HepG2 (cell line): ENCODE results near the gene NPDC1. TPM values are rescaled to one million over a fixed set of nuclear protein-coding genes. Genes with fewer than 3 reads are reported as not detected.

Source experiments
- DR1 ChIP-seq: sonication (generic); formaldehyde crosslinking; IDR thresholded peaks from 2 replicates; pipeline ENCODE4 v1.8.0; 2021; ENCODE audit warnings: mild to moderate bottlenecking, missing genetic modification reagents, inconsistent platforms
- ESRRA ChIP-seq: sonication (generic); formaldehyde crosslinking; IDR thresholded peaks from 2 replicates; pipeline ENCODE4 v1.5.1; 2020; ENCODE audit warnings: mild to moderate bottlenecking, low read depth, missing genetic modification reagents
- NFYB ChIP-seq: sonication (generic); formaldehyde crosslinking; IDR thresholded peaks from 2 replicates; pipeline ENCODE4 v1.4.0; 2020; ENCODE audit warnings: missing genetic modification reagents
- NR2C2 ChIP-seq: sonication (generic); formaldehyde crosslinking; IDR thresholded peaks from 2 replicates; pipeline ENCODE4 v1.4.0; 2020; ENCODE audit warnings: missing genetic modification reagents, mild to moderate bottlenecking, moderate library complexity, borderline replicate concordance
- PHF5A ChIP-seq: IDR thresholded peaks from one replicate; pipeline ENCODE4 v1.6.1; 2018; ENCODE audit warnings: low read depth, missing genetic modification reagents; ENCODE audit not compliant: unreplicated experiment
- SSRP1 ChIP-seq: IDR thresholded peaks from 2 replicates; pipeline ENCODE4 v1.6.1; 2016; ENCODE audit warnings: control low read depth
- TEAD2 ChIP-seq: sonication (generic); formaldehyde crosslinking; IDR thresholded peaks from 2 replicates; pipeline ENCODE4 v1.9.0; 2021; ENCODE audit warnings: missing genetic modification reagents
- TOPORS ChIP-seq: sonication (generic); formaldehyde crosslinking; IDR thresholded peaks from 2 replicates; pipeline ENCODE4 v1.8.0; 2023; ENCODE audit warnings: mild to moderate bottlenecking, missing genetic modification reagents
- ZBTB4 ChIP-seq: sonication (generic); formaldehyde crosslinking; IDR thresholded peaks from 2 replicates; pipeline ENCODE4 v1.4.0; 2020; ENCODE audit warnings: missing genetic modification reagents, mild to moderate bottlenecking, borderline replicate concordance
- ZFP36L2 ChIP-seq: sonication (generic); formaldehyde crosslinking; IDR thresholded peaks from 2 replicates; pipeline ENCODE4 v1.4.0; 2020; ENCODE audit warnings: missing genetic modification reagents
- ZFYVE20 ChIP-seq: sonication (generic); formaldehyde crosslinking; IDR thresholded peaks from 2 replicates; pipeline ENCODE4 v1.8.0; 2023; ENCODE audit warnings: low read depth, mild to moderate bottlenecking, moderate library complexity, missing genetic modification reagents, borderline replicate concordance
- ZNF317 ChIP-seq: sonication (generic); formaldehyde crosslinking; IDR thresholded peaks from 2 replicates; pipeline ENCODE4 v1.5.0; 2020; ENCODE audit warnings: mild to moderate bottlenecking, missing genetic modification reagents
- ZNF816 ChIP-seq: sonication (generic); formaldehyde crosslinking; IDR thresholded peaks from 2 replicates; pipeline ENCODE4 v1.8.0; 2022; ENCODE audit warnings: missing genetic modification reagents, mild to moderate bottlenecking, borderline replicate concordance
- ZSCAN12 ChIP-seq: sonication (generic); formaldehyde crosslinking; IDR thresholded peaks from 2 replicates; pipeline ENCODE4 v1.9.0; 2021; ENCODE audit warnings: mild to moderate bottlenecking, missing genetic modification reagents
- polyA plus RNA-seq, 8 experiments: library from polyadenylated mRNA; depleted of rRNA in 3 of 8; stranded (reverse) in 7 of 8; unstranded in 1 of 8; fragments of >200 nt; fragmentation: Illumina TruSeq in 4 of 8; extraction: Trizol in 4 of 8; gene quantifications; 2 replicates each; pipeline versions ENCODE4 v1.2.1 to v1.2.3, GENCODE V29; 2011 to 2016; ENCODE audit warnings: low read depth in 4 of 8, missing spikeins in 1 of 8, mixed read lengths in 1 of 8; ENCODE audit not compliant: insufficient read depth in 1 of 8
- total RNA-seq, 5 experiments: library from RNA; depleted of rRNA; stranded (reverse); fragments of >200 nt; fragmentation: Illumina TruSeq; extraction: Trizol; gene quantifications; 2 replicates each; pipeline ENCODE4 v1.2.3, GENCODE V29; 2016; ENCODE audit warnings: low read depth in 1 of 5
- TF ChIP-seq, protein P1 (sequence below): sonication (generic); formaldehyde crosslinking; IDR thresholded peaks from 2 replicates; pipeline ENCODE4 v1.4.0; 2020; ENCODE audit warnings: mild to moderate bottlenecking, missing genetic modification reagents
- TF ChIP-seq, protein P2 (sequence below): sonication (generic); formaldehyde crosslinking; IDR thresholded peaks from 2 replicates; pipeline ENCODE4 v1.9.0; 2021; ENCODE audit warnings: missing genetic modification reagents, borderline replicate concordance

The NPDC1 gene
- total and polyA plus RNA-seq, 2 of the 13 experiments (the other 11 are each of a cell fraction or from before 2014, with no cell fraction given): 0.84 to 5.4 TPM

GRCh38 chr9:137053944-137054931 is 8.3 kb upstream of the NPDC1 start, which contains the start of gene ENTPD2 (continued):
- TF ChIP-seq, protein P1, sequence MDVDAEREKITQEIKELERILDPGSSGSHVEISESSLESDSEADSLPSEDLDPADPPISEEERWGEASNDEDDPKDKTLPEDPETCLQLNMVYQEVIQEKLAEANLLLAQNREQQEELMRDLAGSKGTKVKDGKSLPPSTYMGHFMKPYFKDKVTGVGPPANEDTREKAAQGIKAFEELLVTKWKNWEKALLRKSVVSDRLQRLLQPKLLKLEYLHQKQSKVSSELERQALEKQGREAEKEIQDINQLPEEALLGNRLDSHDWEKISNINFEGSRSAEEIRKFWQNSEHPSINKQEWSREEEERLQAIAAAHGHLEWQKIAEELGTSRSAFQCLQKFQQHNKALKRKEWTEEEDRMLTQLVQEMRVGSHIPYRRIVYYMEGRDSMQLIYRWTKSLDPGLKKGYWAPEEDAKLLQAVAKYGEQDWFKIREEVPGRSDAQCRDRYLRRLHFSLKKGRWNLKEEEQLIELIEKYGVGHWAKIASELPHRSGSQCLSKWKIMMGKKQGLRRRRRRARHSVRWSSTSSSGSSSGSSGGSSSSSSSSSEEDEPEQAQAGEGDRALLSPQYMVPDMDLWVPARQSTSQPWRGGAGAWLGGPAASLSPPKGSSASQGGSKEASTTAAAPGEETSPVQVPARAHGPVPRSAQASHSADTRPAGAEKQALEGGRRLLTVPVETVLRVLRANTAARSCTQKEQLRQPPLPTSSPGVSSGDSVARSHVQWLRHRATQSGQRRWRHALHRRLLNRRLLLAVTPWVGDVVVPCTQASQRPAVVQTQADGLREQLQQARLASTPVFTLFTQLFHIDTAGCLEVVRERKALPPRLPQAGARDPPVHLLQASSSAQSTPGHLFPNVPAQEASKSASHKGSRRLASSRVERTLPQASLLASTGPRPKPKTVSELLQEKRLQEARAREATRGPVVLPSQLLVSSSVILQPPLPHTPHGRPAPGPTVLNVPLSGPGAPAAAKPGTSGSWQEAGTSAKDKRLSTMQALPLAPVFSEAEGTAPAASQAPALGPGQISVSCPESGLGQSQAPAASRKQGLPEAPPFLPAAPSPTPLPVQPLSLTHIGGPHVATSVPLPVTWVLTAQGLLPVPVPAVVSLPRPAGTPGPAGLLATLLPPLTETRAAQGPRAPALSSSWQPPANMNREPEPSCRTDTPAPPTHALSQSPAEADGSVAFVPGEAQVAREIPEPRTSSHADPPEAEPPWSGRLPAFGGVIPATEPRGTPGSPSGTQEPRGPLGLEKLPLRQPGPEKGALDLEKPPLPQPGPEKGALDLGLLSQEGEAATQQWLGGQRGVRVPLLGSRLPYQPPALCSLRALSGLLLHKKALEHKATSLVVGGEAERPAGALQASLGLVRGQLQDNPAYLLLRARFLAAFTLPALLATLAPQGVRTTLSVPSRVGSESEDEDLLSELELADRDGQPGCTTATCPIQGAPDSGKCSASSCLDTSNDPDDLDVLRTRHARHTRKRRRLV (CRISPR knock-in tag): no peak
- no peak; the same call in 1 of the 2 replicates for TF ChIP-seq ZNF317 (CRISPR knock-in tag)
- no peak for TF ChIP-seq PHF5A (CRISPR knock-in tag)
- TF ChIP-seq DR1 (CRISPR knock-in tag): 0 out of 2 replicates have a peak, but pooled peaks have one; percentile 22
- no peak for TF ChIP-seq ESRRA (CRISPR knock-in tag)
- no peak for TF ChIP-seq TEAD2 (CRISPR knock-in tag)
- TF ChIP-seq ZNF816: no peak
- TF ChIP-seq ZSCAN12 (CRISPR knock-in tag): 0 out of 2 replicates have a peak, but pooled peaks have one; percentile 47
- TF ChIP-seq NFYB (CRISPR knock-in tag): no peak
- TF ChIP-seq NR2C2 (CRISPR knock-in tag): no peak
- TF ChIP-seq, protein P2, sequence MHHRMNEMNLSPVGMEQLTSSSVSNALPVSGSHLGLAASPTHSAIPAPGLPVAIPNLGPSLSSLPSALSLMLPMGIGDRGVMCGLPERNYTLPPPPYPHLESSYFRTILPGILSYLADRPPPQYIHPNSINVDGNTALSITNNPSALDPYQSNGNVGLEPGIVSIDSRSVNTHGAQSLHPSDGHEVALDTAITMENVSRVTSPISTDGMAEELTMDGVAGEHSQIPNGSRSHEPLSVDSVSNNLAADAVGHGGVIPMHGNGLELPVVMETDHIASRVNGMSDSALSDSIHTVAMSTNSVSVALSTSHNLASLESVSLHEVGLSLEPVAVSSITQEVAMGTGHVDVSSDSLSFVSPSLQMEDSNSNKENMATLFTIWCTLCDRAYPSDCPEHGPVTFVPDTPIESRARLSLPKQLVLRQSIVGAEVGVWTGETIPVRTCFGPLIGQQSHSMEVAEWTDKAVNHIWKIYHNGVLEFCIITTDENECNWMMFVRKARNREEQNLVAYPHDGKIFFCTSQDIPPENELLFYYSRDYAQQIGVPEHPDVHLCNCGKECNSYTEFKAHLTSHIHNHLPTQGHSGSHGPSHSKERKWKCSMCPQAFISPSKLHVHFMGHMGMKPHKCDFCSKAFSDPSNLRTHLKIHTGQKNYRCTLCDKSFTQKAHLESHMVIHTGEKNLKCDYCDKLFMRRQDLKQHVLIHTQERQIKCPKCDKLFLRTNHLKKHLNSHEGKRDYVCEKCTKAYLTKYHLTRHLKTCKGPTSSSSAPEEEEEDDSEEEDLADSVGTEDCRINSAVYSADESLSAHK (CRISPR knock-in tag): no peak
- no peak for TF ChIP-seq SSRP1 (CRISPR knock-in tag)
- no peak for TF ChIP-seq ZBTB4
- no peak for TF ChIP-seq TOPORS
- peak; percentile 76; the same call in 1 of the 2 replicates for TF ChIP-seq ZFYVE20 (CRISPR knock-in tag)
- no peak for TF ChIP-seq ZFP36L2 (CRISPR knock-in tag)
